Measurements from ENCODE around the gene CDKN1C.

DNA sequence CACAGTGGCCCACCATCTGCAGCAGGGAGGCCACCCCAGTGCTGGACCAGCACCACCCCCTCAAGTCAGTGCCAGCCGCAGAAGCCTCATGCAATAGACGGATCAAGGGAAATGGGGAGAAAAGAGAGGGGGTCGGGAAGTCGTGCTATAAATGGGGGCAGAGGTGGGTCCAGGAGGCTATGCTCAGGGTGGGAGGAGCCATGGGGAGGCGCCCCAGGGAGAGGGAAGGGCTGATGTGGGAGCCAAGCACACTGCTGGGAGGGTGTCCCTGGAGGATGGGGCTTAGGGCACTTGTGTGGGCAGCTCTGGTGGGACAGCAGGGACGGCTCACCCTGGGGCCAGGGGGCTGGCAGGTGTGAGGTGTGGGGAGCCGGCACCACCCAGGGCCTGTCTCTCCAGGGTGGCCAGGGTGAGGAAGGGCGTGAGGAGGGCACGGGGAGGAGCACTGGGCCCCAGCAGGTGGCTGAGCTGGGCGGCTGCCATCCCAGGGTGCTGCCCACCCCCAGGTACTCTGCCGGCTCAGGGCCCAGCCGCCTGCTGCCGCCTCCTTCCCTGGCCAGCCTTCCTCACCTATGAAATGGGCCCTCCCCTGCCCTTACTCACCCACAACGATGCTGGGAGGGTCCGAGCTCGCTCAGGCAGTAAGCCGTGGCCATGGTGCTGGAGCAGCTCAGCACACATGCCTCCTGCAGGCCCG is 25.7 kb upstream of the CDKN1C start:
- TF ChIP-seq, protein P1, sequence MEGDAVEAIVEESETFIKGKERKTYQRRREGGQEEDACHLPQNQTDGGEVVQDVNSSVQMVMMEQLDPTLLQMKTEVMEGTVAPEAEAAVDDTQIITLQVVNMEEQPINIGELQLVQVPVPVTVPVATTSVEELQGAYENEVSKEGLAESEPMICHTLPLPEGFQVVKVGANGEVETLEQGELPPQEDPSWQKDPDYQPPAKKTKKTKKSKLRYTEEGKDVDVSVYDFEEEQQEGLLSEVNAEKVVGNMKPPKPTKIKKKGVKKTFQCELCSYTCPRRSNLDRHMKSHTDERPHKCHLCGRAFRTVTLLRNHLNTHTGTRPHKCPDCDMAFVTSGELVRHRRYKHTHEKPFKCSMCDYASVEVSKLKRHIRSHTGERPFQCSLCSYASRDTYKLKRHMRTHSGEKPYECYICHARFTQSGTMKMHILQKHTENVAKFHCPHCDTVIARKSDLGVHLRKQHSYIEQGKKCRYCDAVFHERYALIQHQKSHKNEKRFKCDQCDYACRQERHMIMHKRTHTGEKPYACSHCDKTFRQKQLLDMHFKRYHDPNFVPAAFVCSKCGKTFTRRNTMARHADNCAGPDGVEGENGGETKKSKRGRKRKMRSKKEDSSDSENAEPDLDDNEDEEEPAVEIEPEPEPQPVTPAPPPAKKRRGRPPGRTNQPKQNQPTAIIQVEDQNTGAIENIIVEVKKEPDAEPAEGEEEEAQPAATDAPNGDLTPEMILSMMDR (IDR thresholded peaks at IDR 0.05; ENCODE audit: poor library complexity, severe bottlenecking), result no peak
- TF ChIP-seq EZH2 (IDR thresholded peaks at IDR 0.05; ENCODE audit: borderline replicate concordance, insufficient read depth, low read length, poor library complexity, severe bottlenecking) (no peak), MXI1 (conservative IDR thresholded peaks at IDR 0.05; ENCODE audit: poor library complexity, severe bottlenecking) (no peak), TAF1 (IDR thresholded peaks at IDR 0.05; ENCODE audit: low read depth) (no peak), POLR2AphosphoS5 (IDR thresholded peaks at IDR 0.05) (no peak), EP300 (conservative IDR thresholded peaks at IDR 0.05; ENCODE audit: poor library complexity, severe bottlenecking) (no peak), RAD21 (conservative IDR thresholded peaks at IDR 0.05) (no peak)

Measured in neural cell (in vitro differentiated cells).